ENCODE data around the gene ARL4D.

DNA sequence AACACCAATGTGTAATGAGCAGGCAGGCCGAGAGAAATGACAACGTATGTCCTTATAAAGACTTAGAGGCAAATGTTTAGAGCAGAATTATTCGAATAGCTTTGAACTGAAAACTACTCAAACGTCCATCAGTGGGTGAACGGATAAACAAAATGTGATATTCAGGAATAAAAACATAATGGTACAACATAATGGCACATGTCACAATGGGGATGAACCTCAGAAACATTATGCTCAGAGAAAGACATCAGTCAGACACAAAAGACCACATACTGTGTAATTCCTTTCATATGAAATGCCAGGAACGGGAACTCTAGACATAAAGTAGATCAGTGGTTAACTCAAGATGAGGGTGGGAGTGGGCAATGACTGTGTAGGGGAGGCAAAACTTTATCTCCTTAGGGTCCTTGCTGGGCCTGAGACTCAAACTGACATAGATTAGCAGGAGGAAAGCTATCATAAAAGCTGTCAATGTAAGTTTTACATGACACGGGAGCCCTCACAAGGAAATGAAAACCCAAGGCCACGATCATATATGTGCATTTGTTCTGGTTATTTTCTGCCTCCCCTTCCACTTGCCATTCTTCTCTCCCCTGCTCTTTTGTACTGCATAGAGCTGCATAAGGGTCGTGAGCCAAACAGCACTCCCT lies 14.8 kb upstream of the ARL4D start:
- TF ChIP-seq, protein P1, sequence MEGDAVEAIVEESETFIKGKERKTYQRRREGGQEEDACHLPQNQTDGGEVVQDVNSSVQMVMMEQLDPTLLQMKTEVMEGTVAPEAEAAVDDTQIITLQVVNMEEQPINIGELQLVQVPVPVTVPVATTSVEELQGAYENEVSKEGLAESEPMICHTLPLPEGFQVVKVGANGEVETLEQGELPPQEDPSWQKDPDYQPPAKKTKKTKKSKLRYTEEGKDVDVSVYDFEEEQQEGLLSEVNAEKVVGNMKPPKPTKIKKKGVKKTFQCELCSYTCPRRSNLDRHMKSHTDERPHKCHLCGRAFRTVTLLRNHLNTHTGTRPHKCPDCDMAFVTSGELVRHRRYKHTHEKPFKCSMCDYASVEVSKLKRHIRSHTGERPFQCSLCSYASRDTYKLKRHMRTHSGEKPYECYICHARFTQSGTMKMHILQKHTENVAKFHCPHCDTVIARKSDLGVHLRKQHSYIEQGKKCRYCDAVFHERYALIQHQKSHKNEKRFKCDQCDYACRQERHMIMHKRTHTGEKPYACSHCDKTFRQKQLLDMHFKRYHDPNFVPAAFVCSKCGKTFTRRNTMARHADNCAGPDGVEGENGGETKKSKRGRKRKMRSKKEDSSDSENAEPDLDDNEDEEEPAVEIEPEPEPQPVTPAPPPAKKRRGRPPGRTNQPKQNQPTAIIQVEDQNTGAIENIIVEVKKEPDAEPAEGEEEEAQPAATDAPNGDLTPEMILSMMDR (tag by site-specific recombination; IDR thresholded peaks at IDR 0.05): no peak
- no peak for TF ChIP-seq GFI1B (tag by site-specific recombination; IDR thresholded peaks at IDR 0.05)
- TF ChIP-seq ZEB2 (tag by site-specific recombination; IDR thresholded peaks at IDR 0.05): no peak
- TF ChIP-seq ZNF184 (tag by site-specific recombination; IDR thresholded peaks at IDR 0.05): no peak

Data from HEK293 (cell line).